AG04449 (cell line): ENCODE results near the gene TRAF3.
"Not testable (repeated sequence)": the region's sequence is repeated elsewhere in the genome, so short reads cannot be mapped to it uniquely, and the experiment has no call there.

ENCODE experiments used
- CTCF ChIA-PET: fragments of 350-600 bp; formaldehyde crosslinking; extraction: SDS; loops from one replicate; lab custom pipeline; 2021; ENCODE audit warnings: antibody characterized with exemption; lab: Yijun Ruan, JAX
- POLR2A ChIA-PET: fragments of 400-600, 350-600 bp; formaldehyde crosslinking; extraction: SDS; loops from one replicate; lab custom pipeline; 2020; ENCODE audit warnings: antibody characterized with exemption, inconsistent platforms; lab: Yijun Ruan, JAX
- DNase-seq: peaks from one replicate; pipeline ENCODE4 v3.0.0-alpha.2; 2010; ENCODE audit warnings: low read depth, low spot score
- H3K4me3 ChIP-seq: 2 replicates; pipeline ENCODE4 v1.5.1; 2011; ENCODE audit warnings: low read depth, mild to moderate bottlenecking, control low read depth, low read length
- TF ChIP-seq, protein P1 (sequence below): IDR thresholded peaks from one replicate; pipeline ENCODE4 v1.5.1; 2011; ENCODE audit warnings: mild to moderate bottlenecking, moderate library complexity, low read length, control low read depth, inconsistent platforms; ENCODE audit not compliant: insufficient read depth; ENCODE audit errors: missing control alignments

TRAF3 gene

GRCh38 chr14:102870994-102871831, 94.0 kb downstream of the TRAF3 start:
- no peak for DNase-seq
- no peak overlapping the region for H3K4me3 ChIP-seq
- POLR2A ChIA-PET, result no interaction called here
- CTCF ChIA-PET, result interaction anchor here (0.8 kb wide), 1 partner anchor 8 kb away, joined by 3 read pairs; no protein-coding TSS in a partner anchor
- TF ChIP-seq, protein P1, sequence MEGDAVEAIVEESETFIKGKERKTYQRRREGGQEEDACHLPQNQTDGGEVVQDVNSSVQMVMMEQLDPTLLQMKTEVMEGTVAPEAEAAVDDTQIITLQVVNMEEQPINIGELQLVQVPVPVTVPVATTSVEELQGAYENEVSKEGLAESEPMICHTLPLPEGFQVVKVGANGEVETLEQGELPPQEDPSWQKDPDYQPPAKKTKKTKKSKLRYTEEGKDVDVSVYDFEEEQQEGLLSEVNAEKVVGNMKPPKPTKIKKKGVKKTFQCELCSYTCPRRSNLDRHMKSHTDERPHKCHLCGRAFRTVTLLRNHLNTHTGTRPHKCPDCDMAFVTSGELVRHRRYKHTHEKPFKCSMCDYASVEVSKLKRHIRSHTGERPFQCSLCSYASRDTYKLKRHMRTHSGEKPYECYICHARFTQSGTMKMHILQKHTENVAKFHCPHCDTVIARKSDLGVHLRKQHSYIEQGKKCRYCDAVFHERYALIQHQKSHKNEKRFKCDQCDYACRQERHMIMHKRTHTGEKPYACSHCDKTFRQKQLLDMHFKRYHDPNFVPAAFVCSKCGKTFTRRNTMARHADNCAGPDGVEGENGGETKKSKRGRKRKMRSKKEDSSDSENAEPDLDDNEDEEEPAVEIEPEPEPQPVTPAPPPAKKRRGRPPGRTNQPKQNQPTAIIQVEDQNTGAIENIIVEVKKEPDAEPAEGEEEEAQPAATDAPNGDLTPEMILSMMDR, result no peak

- ChIA-PET POLR2A (no interaction called here), CTCF (interaction anchor here (0.8 kb wide), 1 partner anchor 9 kb away, joined by 3 read pairs; no protein-coding TSS in a partner anchor)
- TF ChIP-seq, protein P1, result no peak
- DNase-seq, result no peak
- H3K4me3 ChIP-seq, result no peak overlapping the region
Observed at GRCh38 chr14:102872020-102872419, 94.8 kb downstream of the TRAF3 start.

DNA sequence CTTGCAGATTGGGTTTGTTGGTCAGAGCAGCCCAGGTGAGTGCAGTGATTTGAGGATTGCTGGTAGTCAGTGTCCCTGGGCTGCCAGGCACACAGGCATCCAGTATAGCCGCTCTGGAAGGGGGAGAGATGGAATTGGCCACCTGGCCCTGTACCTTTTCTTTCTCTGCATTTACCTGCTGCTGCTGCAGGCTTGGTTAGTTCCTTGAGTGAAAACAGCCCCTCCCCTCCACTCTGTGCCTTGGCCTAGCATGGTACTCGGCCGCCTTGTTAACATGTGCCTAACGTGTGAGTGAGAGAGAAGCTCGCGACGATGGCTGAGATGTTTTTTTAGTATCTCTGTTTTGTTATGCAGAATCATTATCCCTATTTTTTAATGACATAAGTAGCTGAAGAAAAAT, 95.9 kb downstream of the TRAF3 start:
- TF ChIP-seq, protein P1, result no peak
- ChIA-PET CTCF (no interaction called here), POLR2A (no interaction called here)
- no peak for DNase-seq
- no peak overlapping the region for H3K4me3 ChIP-seq

- TF ChIP-seq, protein P1, result no peak
- H3K4me3 ChIP-seq, result no peak overlapping the region
- CTCF ChIA-PET, result no interaction called here
- POLR2A ChIA-PET, result no interaction called here
- no peak for DNase-seq
Observed at GRCh38 chr14:102873546-102874061, 96.4 kb downstream of the TRAF3 start.

- TF ChIP-seq, protein P1, result no peak
- H3K4me3 ChIP-seq, result no peak overlapping the region
- DNase-seq, result no peak
- ChIA-PET CTCF (no interaction called here), POLR2A (no interaction called here)
Observed at GRCh38 chr14:102875652-102876051, 98.4 kb downstream of the TRAF3 start.

DNA sequence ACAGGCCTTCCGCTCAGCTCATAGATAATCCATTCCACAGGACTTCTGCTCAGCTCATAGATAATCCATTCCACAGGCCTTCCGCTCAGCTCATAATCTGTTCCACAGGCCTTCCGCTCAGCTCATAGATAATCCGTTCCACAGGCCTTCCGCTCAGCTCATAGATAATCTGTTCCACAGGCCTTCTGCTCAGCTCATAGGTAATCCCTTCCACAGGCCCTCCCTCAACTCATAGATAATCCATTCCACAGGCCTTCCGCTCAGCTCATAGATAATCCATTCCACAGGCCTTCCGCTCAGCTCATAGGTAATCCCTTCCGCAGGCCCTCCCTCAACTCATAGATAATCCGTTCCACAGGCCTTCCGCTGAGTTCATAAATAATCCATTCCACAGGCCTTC, 100.3 kb downstream of the TRAF3 start:
- POLR2A ChIA-PET, H3K4me3 ChIP-seq, DNase-seq: not testable (repeated sequence)
- CTCF ChIA-PET, result interaction anchor here (2.4 kb wide), 1 partner anchor 184 kb away, joined by 9 read pairs; no protein-coding TSS in a partner anchor
